Activated gamma-delta T cell treated with Interleukin-2 at 50 U/mL for 16 hours (primary cell): ENCODE measurements around the gene LRFN2.

ENCODE experiments used
- DNase-seq: peaks from one replicate; pipeline ENCODE4 v3.0.0-alpha.2; 2020

Gene LRFN2

DNA sequence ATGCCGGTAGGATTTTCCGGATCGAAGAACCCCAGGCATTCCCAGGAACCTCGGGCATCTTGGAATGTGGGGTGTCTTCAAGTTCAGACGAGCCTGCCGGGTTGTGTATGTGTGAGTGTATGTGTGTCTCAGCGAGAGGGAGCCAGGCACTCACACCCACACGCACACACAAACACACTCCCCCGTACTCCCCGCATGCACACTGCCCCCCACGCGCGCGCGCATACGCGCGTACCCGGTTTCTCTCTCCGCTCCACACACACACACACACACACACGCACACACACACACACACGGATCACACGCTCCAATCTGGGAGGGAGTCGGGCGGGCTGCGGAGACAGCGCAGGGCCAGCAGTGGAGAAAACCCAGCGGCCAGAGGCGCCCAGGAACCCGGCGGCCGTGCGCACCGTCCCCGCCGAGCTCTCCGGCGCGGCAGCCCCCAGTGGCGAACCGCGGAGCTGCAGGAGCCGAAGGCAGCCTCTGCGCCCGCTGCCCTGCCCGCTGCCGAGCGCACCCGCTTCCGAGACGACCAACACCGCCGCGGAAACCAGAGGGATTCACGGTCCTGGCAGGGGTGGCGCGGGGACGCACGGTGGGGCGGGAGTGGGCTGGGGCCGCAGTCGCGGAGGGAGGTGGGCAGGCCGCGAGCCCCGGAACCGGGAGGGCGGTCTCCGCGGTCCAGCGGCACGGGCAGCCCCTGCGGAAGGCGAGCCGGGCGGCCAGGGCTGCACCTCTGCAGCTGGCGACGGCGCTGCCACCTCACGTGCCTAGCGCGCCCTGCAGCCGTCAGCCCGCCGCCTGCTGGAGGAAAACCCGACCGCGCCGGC, at the start of gene LRFN2:
LRFN2 (minus strand) TSS at position 125 of the 830 bp plus-strand sequence.
- peak; percentile 52 for DNase-seq

DNA sequence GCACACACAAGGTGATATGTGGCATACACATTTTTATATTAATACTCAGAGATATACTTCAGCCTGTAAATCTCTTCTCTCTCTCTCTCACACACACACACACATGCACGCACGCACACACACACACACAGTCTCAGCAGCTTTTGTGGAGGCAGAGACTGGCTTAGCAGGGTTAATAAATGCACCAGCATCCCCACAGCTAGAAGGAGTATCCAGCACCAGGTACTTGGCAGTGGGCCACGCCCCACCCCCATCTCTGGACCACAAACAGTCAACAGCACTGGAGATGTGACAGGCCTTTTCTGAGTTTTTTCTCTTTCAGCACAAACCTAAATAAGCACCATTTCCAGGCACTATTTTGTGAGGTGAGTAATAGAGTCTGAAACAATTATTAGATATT, 47.3 kb upstream of the LRFN2 start:
- DNase-seq, result no peak

DNA sequence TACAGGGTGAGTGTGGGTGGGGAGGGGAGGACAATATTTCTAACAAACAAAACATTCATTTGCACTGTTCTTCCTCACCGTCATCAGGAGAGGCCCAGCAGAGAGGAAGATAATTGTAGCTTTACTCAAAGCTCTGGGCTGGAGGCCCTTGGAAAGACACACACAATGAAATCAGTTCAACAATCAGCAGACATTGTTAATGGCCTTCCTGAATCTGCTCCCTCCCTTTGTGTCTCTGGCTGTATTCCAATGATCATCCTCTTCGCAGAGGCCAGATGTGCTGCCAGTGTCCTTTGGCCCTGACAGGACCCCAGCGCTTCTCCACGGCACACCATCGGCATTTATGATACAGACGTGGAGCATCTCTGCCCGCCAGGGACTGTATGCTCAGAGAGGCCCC, 44.6 kb upstream of the LRFN2 start:
- DNase-seq, result no peak

DNA sequence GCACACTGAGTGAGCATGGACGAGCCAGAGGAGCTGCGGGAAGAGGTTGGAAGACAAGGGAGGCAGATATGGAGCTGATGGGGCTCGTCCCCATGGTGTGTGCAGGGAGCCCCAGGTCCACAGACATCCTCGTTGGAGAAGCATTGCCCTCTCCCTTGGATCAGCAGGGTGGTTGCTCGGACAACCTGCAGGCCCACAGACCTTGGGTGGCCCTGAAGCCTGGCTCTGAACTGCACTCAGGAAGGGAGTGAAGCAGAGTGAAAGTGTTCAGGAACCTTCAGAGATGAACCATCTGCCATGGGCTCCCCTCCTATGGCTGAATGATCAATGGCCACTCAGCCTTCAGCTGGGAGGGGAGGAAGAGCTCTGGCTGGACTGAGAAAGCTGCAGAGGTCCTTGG, 43.3 kb upstream of the LRFN2 start:
- no peak for DNase-seq

DNA sequence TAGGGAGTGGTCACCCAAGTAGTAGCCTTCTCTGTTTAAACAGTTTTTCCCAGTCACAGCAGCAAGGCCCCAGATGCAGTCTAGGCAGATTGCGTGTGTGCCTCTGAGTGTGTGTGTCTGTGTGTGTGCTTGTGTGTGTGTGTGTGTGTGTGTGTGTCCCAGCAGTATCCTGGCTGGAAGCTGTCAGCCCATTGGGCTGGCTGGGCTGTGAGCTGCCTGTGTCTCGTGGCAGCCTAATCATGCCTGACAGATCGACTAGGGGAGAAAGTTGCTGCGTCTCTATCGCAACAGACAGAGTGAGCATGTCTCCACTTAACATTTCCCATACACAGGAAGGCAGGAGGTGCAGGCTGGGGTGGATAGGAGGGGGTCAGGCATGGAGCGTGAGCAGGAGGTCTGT, 42.9 kb upstream of the LRFN2 start:
- DNase-seq, result no peak

DNA sequence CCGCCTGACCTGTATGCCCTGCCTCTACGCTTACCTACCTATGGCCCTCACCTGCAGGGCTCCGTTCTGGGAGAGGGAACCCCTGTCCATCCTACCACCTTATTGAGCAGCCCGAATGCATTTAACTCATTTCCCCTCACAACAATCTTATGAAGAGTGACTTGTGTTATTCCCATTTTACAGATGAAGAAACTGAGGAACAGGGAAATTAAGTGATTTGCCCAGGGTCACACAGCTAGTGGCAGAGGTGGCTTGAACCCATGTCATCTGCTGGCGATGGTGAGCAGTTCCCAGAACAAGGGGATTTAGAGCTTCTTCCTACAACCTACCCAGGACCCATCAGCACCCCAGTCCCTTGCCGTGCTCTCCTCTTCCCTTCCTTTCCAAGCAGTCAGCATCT, 42.3 kb upstream of the LRFN2 start:
- no peak for DNase-seq

DNA sequence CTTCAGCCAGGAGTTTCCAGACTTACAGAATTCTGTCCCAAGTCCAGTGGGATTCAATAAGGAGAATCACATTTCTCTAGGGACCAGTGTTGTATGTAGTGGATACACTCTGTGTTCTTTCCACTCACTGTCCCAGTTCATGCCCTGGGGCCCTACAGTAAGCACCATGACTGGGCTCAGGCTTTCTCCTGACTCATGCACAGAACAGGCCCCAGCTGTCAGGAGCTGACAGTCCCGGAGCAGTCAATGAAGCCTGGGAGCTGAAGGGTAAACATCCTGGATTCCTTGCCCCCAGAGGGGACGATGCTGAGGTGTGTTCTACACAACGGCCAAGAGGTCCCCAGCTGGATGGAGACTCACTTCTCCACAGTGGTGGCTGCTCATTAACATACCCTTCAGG, 40.2 kb upstream of the LRFN2 start:
- no peak for DNase-seq

DNA sequence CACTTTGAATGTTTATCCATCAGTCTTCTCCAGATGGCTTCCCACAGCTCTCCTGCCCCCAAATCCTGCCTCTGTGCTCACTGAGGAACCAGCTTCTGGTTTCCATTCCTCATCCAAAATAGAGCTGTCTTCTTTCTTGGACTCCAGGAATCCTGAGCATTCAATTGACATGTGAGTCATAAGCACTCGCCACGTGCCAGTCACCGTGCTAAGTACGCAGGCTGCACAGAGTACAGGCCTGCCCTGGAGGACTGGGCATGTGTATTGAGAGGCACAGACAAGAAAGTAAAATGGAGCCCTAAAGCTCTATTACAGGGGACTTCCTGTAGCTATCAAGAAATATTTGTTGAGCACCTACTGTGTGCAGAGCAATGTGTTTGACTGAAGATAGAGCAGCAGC, 39.7 kb upstream of the LRFN2 start:
- DNase-seq, result no peak

DNA sequence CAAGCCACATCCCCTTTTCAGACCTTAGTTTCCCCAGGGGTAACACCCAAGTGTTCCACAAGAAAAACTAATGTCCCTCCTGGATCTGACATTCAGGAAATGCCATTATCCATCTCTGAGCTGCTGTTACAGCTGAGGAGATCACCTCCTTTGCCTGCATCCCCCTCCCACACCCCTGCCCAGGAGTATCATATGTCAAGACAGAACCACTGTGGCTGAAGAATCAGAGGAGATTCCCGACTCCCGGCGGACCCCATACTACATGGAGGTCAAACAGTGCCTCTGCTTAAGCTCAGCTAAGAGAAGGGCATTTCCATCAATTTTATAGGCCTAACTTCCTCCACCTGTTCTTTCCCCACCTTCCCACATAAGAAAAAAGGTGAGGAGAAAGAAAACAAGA, 36.8 kb upstream of the LRFN2 start:
- DNase-seq, result no peak

DNA sequence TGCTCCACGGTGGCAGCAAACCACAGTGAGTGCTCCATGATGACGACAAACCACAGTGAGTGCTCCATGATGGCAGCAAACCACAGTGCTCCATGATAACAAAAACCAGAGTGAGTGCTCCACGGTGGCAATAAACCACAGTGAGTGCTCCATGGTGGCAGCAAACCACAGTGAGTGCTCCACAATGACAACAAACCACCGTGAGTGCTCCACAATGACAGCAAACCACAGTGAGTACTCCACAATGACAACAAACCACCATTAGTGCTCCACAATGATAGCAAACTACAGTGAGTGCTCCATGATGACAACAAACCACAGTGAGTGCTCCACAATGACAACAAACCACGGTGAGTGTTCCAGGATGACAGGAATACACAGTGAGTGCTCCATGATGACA, 36.0 kb upstream of the LRFN2 start:
- DNase-seq, result no peak

DNA sequence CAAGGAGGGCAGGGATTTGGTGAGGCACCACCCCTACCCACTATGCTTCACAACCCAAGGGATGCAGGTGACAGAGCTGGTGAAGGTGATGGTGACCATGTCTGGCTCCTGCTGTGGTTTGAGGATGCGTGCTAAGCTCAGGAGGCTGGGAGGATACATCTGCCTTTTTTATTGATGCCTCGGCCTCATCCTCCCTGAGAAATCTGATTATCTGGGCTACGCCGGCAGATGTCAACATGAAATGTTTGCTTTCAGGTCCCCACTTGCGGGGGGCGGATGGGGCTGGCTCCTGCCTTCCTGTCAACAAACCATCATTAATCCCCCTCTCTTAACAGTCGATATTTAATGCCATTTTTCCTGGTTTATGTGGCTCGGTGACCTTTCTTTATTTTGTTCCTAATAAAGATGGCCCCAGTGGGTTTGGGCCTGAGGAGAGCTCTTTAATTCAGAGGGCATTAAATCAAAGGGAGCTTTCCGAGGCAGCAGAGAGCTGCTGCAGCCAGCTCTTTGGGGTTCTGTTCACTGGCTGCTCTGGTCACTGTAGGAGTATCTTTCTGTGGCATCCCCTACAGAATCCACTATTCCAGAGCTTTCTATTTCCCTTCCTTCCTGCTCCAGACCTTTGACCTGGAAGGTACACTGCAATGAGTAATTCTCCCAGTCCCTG, 33.5 kb upstream of the LRFN2 start:
- no peak for DNase-seq

DNA sequence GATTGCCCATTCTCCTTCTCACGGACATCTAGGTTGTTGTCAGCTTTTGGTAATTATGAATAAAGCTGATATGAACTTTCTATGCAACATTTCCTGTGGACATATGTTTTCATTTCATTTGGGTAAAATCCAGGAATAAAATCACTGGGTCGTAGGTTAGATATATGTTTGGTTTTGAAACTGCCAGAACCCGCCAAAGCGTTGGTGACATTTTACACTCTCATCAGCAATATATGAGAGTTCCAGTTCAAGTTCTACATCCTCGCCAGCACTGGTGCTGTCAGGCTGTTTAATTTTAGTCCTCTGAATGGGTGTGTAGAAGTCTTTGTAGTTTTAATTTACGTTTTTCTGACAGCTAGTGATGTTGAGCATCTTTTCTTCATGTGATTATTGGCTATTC, 27.5 kb upstream of the LRFN2 start:
- DNase-seq, result no peak

DNA sequence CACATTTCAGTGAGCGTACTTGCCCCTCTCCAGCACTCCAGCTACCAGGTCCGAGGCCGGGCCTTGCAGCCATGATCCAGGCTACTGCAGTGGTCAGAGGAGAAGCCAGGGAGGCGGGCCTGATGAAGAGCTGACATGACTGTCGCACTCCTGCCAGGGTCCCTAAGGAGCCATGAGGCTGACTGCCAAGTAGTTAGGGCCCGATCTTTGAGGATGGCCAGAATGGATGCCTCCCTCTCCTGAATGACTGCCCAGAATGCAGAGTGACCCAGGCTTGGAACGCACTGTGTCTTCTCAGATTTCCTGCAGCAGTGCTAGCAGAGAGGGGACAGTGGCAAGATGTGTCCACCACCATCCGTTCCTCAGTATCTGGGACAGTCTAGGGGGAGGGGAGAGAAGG, 24.7 kb upstream of the LRFN2 start:
- DNase-seq, result no peak

DNA sequence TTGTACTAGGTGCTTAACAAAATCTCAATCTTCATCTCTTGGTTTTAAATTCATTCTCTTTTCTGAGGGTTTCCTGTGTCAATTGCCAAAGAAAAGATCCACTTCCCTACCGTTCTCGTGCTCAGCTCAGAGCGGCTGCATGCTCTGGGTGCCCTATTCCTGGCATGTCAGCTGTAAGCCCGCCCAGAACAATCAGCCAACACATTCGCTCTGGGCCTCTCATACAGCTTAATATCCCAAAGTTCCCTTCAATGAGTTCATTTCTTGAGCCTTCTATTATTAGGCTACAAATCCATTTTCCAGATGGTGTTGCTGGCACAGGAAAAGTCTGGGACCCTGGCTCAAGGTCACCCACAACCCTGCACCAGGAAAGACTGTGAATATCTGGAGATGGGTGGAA, 24.3 kb upstream of the LRFN2 start:
- DNase-seq, result no peak

DNA sequence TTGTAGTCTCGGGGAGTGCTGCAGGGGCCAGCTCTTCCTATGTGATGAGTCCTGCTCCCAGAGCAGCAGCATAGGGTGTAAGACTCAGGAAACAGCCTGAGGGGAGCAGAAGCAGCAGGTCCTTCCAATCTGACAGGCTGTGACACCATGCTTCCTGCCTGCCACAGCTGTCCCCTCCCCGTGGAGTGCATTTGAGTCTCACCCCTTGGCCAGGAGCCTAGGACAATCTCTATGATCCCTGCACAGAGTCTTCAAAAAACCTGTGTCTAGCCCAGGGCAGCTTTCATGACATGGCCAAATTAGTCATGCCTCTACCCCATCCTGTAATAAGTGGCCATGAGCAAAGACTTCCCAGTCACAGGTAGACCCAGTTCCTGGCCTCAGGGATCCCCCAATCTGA, 23.1 kb upstream of the LRFN2 start:
- DNase-seq, result no peak

DNA sequence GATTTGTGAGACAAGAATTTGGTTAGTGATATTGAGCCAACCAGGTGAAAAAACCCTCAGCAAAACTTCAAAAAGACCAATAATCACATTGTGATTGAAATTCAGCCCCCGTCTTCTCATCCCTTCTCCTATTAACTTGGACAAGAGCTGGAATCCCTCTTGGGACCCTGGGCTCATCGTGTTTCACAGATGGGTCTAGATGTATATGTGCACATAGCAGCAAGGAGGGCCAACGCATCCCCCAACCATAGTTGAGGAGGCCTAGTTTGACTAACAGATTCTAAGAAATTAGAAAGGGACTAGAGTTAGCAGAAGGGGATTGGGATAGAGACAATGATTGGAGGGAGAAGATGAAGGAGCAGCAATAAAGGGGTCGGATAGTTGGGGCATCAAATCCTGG, 19.8 kb upstream of the LRFN2 start:
- DNase-seq, result no peak

DNA sequence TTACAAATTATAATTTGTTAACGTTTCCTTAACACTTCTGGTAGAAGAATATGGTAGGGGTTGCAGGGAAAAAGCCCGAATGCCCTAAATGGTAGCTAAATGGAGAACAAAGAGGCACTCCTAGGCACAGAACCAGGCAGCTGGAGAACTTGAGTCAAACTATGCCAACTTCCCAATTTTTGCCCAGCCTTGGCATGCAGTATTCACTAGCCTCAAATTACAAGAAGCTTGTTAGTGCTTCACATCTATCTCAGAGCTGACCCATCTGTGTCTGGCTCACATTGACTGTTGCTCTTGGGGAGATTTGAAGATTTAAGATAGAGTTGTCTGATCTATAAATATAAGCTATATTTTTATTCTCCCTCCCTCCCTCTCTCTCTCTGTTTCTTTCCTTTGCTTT, 19.4 kb upstream of the LRFN2 start:
- DNase-seq, result no peak

DNA sequence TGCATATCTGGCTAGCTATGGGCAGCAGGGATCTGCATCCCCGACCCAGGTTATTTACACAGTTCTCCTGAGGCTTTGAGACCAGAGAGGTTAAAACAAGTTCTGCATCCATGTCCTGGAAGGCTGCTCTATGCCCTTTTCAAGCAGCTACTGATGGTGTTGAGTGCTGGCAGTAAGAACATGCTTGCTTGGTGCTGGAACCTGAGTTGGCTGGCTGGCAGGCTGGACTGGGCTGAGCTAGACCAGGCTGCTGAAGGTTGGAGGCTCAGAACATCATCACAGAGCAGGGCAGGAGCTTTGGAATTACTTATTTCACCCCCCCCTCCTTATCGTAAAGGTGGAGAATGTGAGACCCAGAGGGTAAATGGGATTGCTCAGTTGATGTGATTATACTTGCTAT, 16.9 kb upstream of the LRFN2 start:
- no peak for DNase-seq

DNA sequence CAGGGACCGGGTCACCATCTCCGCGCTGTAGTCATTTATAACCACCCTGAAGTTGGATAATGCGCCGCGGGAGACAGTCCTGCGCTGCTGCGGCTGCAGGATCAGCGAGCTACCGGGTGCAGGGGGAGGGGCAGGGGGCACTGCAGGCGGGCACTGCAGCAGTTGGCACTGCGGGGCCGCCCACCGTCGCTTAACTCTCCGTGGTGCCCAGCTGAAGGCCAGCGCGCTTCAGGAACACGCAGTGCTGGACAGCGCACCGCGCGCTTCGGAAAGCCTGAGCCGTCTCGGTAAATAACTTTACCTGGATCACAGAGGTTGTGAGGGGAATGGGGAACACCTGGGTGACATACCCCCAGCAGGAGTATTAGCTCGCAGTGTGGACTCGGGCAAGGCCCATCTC, 12.4 kb upstream of the LRFN2 start:
- DNase-seq, result no peak

DNA sequence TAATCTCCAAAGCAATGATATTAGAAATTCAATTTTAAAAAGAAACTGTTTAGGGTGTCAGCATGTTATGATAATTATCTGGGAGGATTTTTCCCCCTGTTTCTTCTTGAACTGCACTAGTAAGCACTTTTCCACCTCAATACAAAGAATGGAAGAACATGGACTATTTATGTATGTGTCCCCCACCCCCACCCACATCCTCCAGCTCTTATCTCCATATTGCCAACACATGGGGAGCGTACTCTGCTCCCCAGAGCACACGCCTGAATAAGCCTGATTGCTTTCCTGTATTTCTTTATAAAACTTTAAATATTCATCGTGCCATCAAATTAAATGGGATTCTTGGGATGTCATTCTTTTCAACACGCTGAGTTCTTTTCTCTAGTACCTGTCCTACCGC, 11.4 kb upstream of the LRFN2 start:
- DNase-seq, result no peak

DNA sequence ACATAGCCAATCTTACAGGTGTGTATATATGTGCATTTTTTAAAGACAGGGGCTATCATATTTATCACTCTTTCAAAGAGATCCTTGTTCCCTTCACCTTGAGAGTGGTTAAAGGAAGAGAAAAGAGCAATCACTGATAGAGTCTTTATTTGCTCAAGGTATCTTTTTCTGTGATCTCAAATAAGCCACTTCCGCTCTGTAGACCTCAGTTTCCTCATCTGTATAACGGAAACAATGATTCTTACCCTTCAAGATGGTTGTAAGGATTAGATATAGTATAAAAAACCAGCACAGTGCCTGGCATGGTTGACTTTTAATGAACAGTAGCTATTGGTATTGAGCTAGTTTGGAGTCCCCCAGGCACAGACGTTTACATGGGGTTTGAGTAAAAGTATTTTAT, 10.1 kb upstream of the LRFN2 start:
- no peak for DNase-seq

DNA sequence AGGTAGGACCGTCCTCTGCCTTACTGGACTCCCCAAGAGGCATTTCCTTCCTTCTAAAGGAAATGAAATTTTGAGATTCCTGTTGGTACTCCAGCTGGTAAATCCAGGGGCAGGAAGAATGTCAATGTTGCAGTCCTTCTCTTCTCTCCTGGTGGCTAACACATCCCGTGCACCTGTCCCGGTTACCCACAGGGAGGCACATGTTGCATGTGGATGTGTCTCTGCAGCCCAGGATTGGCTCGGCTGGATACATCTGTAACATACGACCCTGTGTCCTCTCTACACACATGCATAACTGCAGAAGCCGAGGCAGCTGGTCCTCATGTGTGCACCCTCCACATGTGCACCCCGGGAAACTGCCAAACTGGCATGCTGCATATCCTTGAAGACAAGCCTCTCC, 1.3 kb upstream of the LRFN2 start:
- DNase-seq, result no peak

DNA sequence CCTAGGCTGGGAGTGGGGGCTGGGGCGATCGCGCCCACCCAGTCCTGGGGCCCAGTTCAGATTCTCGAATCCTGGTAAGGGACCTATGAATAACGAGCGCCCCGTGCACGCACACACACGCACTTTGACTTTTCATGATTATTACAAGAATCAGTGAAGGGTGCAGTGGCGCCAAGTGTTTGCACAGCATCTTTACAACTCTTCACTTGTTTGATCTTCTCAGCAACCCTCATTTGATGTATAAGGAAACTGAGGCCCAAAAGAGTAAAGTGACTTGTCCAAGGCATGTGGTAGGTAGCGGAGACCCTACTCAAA, 863 bp upstream of the LRFN2 start:
- no peak for DNase-seq

DNA sequence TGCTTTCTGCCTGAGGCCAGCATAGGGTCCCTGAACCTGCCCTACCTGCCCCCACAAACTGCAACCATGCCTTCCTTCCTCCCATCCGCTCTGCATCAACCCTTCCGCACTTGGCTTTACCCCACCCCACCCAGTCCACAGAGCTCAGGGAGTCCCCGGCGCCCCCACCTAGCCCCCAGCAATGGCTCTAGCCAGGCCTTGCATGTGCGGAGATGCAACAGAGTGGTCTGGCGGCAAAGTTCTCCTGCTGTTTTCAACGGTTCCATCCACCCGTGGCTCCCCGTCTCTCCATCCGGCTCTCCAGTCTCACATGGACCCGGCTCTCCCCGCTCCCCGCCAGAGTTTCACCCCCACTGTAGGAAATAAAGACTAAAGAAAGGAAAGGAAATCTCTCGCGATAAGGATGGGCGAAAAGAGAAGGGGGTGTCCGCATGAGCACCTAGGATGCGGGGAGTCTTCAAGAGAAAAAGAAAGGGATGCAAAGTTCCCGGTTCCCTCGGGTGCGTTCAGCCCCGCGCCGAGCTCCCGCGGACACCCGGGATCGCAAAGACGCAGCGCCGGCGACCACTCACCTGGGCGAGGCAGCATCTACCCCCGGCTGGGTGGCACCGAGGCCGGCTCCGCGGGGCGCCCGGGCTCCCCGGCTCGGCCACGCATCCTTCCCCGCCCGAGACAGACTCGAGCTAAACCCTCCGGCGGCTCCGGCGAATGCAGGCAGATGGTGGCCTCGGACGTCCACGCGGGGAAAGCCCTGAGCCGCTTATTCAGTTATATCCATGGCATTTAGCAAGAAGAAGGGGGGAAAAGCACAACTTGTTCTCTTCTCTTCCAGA, 579 bp downstream of the LRFN2 start:
- no peak for DNase-seq
